ENCODE data around the gene SERINC5.
"Not testable (repeated sequence)": the region's sequence is repeated elsewhere in the genome, so short reads cannot be mapped to it uniquely, and the experiment has no call there.

SERINC5 gene

DNA sequence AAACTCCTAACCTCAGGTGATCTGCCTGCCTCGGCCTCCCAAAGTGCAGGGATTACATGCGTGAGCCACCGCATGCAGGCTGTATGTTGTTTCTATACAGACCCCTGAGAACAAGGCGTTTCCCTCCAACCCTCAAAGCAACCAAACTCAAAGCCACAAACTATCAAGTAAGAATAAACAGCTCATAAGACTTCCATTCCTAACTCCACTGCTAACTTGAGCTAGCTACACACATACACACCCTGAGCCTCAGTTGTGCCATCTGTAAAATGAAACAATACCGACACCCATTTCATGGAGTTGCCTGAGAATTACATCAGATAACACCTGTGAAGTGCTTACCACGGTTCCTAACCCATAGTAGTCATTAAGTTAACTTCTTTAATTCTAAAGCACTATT is 70.8 kb downstream of the SERINC5 start:
- no peaks in the 10 kb centered on the region for H4K20me1 ChIP-seq (ENCODE audit: insufficient read depth, low read length, poor library complexity, severe bottlenecking)
- H3K4me3 ChIP-seq (ENCODE audit: low read length, poor library complexity, severe bottlenecking) = no peak overlapping the region
- H3K9ac ChIP-seq (ENCODE audit: low read depth, low read length, poor library complexity, severe bottlenecking) = peak overlapping the region; percentile 77
- no peak overlapping the region for H3K4me2 ChIP-seq (ENCODE audit: low read depth, low read length, poor library complexity, severe bottlenecking)
- peaks cover 72% of the 10 kb centered on the region for H3K79me2 ChIP-seq (ENCODE audit: insufficient read depth, low read length)
- H3K36me3 ChIP-seq (ENCODE audit: insufficient read depth, low read length) = peaks cover 4% of the 10 kb centered on the region; the same call in 1 of the 2 replicates
- peaks cover 25% of the 10 kb centered on the region for H3F3A ChIP-seq (ENCODE audit: low read depth)
- H3K27me3 ChIP-seq (ENCODE audit: insufficient read depth, low read length, poor library complexity, severe bottlenecking) = no peaks in the 10 kb centered on the region
- H2AFZ ChIP-seq (ENCODE audit: low read length) = no peak overlapping the region
- no peaks in the 10 kb centered on the region for H3K9me2 ChIP-seq (replicated peaks; ENCODE audit: low read depth, low read length)
- no peaks in the 10 kb centered on the region for H3K9me3 ChIP-seq (ENCODE audit: insufficient read depth, low read depth, low read length)
- TF ChIP-seq, protein P1, sequence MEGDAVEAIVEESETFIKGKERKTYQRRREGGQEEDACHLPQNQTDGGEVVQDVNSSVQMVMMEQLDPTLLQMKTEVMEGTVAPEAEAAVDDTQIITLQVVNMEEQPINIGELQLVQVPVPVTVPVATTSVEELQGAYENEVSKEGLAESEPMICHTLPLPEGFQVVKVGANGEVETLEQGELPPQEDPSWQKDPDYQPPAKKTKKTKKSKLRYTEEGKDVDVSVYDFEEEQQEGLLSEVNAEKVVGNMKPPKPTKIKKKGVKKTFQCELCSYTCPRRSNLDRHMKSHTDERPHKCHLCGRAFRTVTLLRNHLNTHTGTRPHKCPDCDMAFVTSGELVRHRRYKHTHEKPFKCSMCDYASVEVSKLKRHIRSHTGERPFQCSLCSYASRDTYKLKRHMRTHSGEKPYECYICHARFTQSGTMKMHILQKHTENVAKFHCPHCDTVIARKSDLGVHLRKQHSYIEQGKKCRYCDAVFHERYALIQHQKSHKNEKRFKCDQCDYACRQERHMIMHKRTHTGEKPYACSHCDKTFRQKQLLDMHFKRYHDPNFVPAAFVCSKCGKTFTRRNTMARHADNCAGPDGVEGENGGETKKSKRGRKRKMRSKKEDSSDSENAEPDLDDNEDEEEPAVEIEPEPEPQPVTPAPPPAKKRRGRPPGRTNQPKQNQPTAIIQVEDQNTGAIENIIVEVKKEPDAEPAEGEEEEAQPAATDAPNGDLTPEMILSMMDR (conservative IDR thresholded peaks at IDR 0.05; ENCODE audit: low read length) = no peak
- TF ChIP-seq EZH2phosphoT487 (IDR thresholded peaks at IDR 0.05; ENCODE audit: borderline replicate concordance) = no peak
- peaks cover 81% of the 10 kb centered on the region for H3K4me1 ChIP-seq (ENCODE audit: insufficient read depth, low read length, poor library complexity, severe bottlenecking)

DNA sequence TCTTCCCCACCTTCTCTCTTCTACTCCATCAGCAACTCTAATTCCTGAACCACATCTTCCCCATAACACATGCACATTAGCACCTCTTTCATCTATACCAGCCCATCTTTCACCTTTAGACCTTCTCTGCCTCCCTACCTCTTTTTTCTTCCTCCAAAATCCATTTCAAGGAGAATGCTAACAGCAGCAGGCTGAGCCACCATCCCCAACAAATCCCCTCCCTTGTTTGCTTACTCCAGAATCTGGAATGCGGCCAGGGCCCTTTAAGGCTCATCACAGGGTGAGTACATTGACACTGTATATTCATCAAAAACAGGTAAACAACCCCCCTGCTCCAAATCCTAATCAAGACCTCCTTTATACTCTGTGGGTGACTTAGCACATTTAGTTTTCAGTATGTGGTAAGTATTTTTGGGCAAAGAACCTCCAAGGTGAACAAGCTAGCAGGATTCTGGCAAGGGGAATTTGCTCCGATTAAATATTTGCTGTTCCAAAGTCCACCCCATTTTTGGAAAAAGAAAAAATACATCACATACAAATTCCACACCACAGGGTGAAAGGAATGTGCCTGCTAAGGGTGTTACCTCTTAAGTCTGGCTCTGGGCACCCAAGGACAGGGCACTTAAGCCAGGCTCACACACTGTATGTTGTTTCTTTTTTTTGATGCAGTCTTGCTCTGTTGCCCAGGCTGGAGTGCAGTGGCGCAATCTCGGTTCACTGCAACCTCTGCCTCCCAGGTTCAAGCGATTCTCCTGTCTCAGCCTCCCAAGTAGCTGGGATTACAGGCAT is 71.4 kb downstream of the SERINC5 start:
- Histone ChIP-seq H3K9ac (ENCODE audit: low read depth, low read length, poor library complexity, severe bottlenecking) (peak overlapping the region; percentile 77), H3K4me2 (ENCODE audit: low read depth, low read length, poor library complexity, severe bottlenecking) (peak overlapping the region; percentile 18), H3K9me3 (ENCODE audit: insufficient read depth, low read depth, low read length) (no peaks in the 10 kb centered on the region), H2AFZ (ENCODE audit: low read length) (no peak overlapping the region), H3F3A (ENCODE audit: low read depth) (peaks cover 31% of the 10 kb centered on the region), H3K4me3 (ENCODE audit: low read length, poor library complexity, severe bottlenecking) (peak overlapping the region; percentile 13), H4K20me1 (ENCODE audit: insufficient read depth, low read length, poor library complexity, severe bottlenecking) (no peaks in the 10 kb centered on the region), H3K36me3 (ENCODE audit: insufficient read depth, low read length) (peaks cover 4% of the 10 kb centered on the region; the same call in 1 of the 2 replicates), H3K9me2 (replicated peaks; ENCODE audit: low read depth, low read length) (no peaks in the 10 kb centered on the region), H3K4me1 (ENCODE audit: insufficient read depth, low read length, poor library complexity, severe bottlenecking) (peaks cover 83% of the 10 kb centered on the region), H3K27me3 (ENCODE audit: insufficient read depth, low read length, poor library complexity, severe bottlenecking) (no peaks in the 10 kb centered on the region), H3K79me2 (ENCODE audit: insufficient read depth, low read length) (peaks cover 71% of the 10 kb centered on the region)
- TF ChIP-seq, protein P1 (conservative IDR thresholded peaks at IDR 0.05; ENCODE audit: low read length) = no peak
- TF ChIP-seq EZH2phosphoT487 (IDR thresholded peaks at IDR 0.05; ENCODE audit: borderline replicate concordance) = no peak

- H3K27me3 ChIP-seq (ENCODE audit: insufficient read depth, low read length, poor library complexity, severe bottlenecking); H2AFZ ChIP-seq (ENCODE audit: low read length); H3K36me3 ChIP-seq (ENCODE audit: insufficient read depth, low read length); H4K20me1 ChIP-seq (ENCODE audit: insufficient read depth, low read length, poor library complexity, severe bottlenecking); H3K9me2 ChIP-seq (replicated peaks; ENCODE audit: low read depth, low read length); H3K9me3 ChIP-seq (ENCODE audit: insufficient read depth, low read depth, low read length): not testable (repeated sequence)
- H3K4me1 ChIP-seq (ENCODE audit: insufficient read depth, low read length, poor library complexity, severe bottlenecking) = peaks cover 83% of the 10 kb centered on the region
- H3F3A ChIP-seq (ENCODE audit: low read depth) = peaks cover 33% of the 10 kb centered on the region
- H3K9ac ChIP-seq (ENCODE audit: low read depth, low read length, poor library complexity, severe bottlenecking) = peak overlapping the region; percentile 77
- H3K4me3 ChIP-seq (ENCODE audit: low read length, poor library complexity, severe bottlenecking) = peak overlapping the region; percentile 13
- peak overlapping the region; percentile 18 for H3K4me2 ChIP-seq (ENCODE audit: low read depth, low read length, poor library complexity, severe bottlenecking)
- H3K79me2 ChIP-seq (ENCODE audit: insufficient read depth, low read length) = peaks cover 71% of the 10 kb centered on the region
Measured at GRCh38 chr5:80183728-80184234, 72.1 kb downstream of the SERINC5 start.
